Cardiac septum (tissue), 1 donor: ENCODE data around the gene C20orf144. TPM values are rescaled to one million over a fixed set of nuclear protein-coding genes. Genes with fewer than 3 reads are reported as not detected.

Experiments
- DNase-seq: peaks from one replicate; pipeline ENCODE4 v3.0.0-alpha.2; 2020; ENCODE audit warnings: low spot score
- intact Hi-C: fragments of 100-400 bp; cut with DNase I; formaldehyde crosslinking; loops from one replicate; pipeline ENCODE4 v1.14.0; 2022
- total RNA-seq: library from RNA; stranded (reverse); fragmentation: NEBNext Ultra II Directional; extraction: Animal tissue kit (Norgen Biotek cat#: 25700); gene quantifications from one replicate; pipeline ENCODE4 v1.2.1, GENCODE V29; 2021
- donor health status: DM: no; HTN: no; CAD: no.

Gene C20orf144
- total RNA-seq, 1 donor from 2014 or later: not detected

DNA sequence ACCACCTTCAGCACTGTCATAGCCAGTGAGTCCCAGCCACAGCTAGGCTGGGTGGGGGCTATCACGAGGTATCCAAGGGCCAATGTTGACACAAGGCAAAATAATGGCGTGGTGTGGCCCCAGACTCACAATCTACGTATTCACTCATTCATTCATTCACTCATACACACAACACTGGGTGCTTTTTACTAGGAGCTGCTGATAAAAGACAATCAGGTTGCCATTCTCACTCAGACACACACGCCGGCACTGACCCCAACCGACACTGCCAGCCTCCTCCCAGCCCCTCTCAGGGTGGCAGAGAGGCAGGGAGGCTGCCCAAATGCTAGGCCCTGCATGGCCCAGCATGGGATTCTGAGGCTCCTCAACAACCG lies 1.5 kb upstream of the C20orf144 start:
- intact Hi-C loops: no loop called here
- DNase-seq: no peak

DNA sequence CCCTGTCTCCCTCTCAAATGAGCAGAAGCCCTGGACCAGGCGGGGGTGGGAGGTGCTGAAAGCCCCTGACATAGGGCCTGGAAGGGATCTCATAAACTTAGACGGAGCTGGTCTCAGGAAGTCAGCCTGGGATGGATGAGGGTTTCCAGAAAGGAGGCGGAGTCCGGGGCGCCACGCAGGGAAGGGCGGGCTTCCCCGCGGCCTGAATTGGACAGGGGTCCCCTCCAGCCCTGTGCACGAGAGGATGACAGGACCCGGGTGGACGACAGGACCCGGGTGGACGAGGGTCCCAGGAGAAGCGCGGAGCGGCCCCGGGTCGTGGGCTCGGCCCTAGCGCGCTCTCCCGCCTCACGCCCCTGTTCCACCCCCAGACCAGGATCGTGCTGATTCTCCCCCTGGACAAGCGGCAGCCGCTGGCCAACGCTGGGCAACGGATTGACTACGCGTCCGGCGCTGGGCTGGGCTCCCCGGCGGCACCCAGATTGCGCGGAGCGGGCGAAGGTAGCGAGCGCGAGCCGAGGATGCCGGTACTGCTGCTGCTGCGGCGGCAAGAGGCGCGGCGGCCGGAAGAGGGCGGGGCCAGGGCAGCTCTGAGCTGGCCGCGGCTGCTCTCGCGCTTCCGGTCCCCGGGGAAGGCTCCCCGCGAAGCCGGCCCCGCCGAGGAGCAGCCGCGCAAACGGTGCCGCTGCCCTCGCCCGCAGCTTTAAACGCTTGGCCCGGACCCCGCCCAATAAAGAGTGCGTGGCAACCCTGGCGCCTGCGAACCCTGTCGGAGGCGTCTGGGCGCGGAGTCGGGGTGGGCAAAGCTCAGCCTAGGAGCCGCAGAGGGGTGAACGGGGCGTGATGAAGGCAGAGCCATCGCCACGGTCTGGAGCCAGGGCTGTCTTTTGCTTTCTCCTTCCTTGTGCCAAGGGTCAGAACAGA lies 1.3 kb downstream of the C20orf144 start:
- peak; percentile 93 for DNase-seq
- intact Hi-C loops: no loop called here

DNA sequence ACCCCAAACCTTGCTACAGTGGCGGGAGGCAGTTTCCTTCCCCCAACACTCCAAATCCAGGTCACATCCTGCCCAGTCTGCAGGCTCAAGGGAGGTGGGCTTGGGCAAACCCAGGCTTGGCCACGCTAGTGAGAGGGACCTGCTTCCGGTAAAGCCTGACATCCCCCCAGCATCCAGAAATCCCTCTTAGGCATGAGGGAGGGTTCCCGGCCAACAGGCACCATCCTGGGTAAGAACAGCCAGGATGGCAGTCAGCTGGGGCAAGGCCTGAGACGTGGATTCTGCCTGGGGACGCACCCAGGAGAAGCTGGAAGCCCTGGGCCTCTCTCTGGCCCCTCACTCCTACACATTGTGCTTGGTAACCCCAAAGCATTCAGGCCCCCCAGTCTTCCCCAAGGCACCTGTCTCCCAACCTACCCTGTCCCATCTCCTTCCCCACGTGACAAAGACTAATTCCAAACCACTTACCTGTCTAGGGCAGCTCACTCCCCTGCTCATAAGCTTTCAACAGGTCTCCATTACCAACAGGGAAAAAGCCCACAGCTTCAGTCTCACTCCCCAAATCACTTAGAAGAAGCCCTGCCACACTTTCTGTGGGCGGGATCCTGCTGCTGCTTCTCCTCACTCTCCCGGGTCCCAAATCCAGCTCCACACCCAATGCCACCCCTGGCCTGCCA lies 2.1 kb downstream of the C20orf144 start:
- intact Hi-C loops: no loop called here
- no peak for DNase-seq

DNA sequence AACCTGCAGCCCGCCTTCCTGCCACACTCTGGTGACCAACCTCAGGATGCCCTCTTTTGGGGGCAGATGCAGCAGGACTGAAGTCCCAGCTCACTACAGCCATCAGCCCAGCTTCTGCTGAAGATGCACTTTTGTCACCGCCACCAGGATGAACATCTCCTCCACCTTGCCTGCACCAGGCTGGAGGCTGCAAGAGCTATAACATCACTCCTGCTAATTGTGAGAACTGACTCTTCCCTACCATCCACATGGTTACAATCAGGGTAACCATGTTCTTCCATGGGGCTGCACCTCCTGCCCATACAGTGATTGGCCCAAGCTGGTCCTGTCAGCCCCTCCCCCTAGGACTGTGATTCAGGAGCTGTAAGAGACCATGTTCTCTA lies 2.6 kb downstream of the C20orf144 start:
- intact Hi-C loops: no loop called here

DNA sequence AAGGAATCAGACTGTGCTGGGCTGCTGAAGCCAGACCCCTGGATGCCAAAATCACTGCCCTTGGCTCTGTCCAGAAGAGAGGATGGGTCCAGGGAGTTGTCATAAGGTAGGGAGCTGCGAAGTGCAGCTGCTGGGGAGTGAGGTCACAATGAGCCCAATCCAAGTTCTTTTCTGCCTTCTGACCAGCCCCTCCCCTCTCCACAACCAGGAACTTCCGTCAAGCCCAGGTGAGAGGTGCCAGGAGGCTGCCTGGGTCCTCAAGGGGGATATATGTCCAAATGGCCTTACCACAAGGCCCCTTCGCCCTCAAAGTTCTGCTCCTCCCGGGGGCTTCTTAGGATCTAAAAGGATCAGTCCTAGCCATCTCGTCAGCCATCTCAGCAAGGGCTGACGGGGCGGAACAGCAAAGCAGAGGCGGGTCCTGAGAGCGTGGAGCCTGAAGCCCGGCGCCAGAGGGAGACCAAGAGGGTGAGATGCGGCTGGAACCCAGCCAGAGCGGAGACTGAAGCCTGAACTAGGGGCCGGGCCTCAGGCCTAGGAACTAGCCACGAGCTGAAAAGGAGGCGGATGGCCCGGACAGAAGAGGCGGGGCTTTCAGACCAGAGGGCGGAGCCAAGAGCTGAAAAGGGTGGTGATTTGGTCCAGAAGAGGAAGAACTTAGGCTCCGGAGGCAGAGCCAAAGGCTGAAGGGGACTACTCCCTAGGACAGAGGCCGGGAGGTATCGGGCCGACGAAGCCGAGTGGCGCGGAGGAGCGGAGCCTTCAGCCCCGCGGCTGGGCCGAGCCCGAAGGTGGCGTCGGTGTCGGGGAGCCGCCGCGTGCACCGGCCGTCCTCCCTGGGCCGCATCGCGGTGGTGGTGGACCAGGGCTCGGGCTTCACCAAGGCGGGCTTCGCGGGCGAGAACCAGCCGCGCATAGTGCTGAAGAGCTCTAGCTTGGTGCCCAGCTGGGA lies 4.4 kb downstream of the C20orf144 start, which contains the start of gene ACTL10:
Gene ACTL10, plus strand, starts transcription at position 651 of the 952 bp plus-strand sequence. CDS start 555 bp downstream, outside the sequence.
- intact Hi-C loops: loop anchor here (2.0 kb wide), 1 partner anchor 64 kb away; the partner anchor contains the start of gene ZNF341
- DNase-seq: peak; percentile 97

More for the DNA sequence above, 2.6 kb downstream of the C20orf144 start:
- no peak for DNase-seq

DNA sequence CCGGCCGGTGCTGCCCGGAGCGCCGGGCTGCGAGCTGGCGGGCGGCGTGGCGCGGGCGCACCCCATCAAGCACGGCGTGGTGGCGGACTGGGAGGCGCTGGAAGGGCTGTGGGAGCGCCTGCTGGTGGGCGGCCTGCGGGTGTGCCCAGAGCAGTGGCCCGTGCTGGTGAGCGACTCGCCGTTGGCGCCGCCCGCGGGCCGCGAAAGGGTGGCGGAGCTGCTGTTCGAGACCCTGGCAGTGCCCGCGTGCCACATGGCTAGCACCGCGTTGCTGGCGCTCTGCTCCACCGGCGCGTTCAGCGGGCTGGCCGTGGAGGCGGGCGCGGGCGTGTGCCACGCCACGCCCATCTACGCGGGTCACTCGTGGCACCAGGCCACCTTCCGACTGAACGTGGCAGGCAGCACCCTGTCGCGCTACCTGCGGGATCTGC lies 5.1 kb downstream of the C20orf144 start:
- intact Hi-C loops: loop anchor here (2.0 kb wide), 1 partner anchor 64 kb away; the partner anchor contains the start of gene ZNF341
- DNase-seq: no peak

DNA sequence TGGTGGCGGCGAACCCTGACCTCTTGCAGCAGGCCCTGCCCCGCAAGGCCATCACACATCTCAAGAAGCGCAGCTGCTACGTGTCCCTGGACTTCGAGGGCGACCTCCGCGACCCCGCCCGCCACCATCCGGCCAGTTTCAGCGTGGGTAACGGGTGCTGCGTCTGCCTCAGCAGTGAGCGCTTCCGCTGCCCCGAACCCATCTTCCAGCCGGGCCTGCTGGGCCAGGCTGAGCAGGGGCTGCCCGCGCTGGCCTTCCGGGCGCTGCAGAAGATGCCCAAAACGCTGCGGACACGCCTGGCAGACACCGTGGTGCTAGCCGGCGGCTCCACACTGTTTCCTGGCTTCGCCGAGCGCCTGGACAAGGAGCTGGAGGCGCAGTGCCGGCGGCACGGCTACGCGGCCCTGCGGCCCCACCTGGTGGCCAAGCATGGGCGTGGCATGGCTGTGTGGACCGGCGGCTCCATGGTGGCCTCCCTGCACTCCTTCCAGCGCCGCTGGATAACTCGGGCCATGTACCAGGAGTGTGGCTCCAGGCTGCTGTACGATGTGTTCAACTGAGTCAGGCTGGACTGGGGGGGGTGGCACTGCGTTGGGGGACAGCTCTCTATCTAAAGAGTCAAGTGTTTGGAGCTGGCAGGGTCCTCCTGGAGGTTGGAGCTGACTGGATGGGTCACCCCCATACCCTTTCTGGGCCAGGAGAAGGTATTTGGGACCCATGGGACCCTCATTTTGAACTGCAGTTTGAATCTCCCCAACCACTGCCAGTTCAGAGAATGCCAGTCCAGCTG lies 5.7 kb downstream of the C20orf144 start:
- intact Hi-C loops: loop anchor here (1.0 to 2.0 kb wide), 2 partner anchors 63 to 211 kb away; partner anchors contain the start of gene ZNF341
- peak; percentile 93 for DNase-seq

DNA sequence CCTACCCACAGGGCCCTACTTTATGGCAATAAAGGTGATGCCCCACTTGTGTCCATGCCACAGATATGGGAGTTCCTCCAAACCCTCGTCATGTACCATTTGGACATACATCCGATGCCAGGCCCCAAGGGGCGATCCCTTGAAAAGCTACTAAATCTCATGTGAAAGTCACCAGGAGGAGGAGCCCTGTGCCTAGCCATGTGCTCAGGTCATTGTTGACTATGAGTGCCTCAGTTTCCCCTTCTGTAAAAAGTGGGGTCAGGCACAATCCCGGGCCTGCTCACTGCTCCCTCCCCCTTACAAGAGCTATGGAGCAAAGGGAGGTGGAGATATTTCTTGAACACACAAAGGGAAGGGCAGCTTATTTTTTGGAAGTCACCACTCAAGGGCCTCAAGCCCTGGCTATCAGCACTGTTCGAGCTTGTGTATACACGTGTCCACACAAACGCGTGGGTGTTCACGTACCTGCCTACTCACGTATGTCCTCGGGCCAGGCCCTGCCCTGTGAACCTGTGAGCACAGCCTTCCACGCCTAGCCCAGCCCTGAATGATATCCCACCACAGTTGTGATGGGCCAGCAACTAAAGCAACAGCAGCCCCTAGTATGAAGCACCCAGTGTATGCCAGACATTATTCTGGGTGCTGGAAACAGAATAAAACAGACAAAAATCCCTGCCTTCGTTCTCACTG lies 6.5 kb downstream of the C20orf144 start:
- intact Hi-C loops: loop anchor here (1.0 kb wide), 1 partner anchor 211 kb away; no protein-coding TSS in a partner anchor
- no peak for DNase-seq

DNA sequence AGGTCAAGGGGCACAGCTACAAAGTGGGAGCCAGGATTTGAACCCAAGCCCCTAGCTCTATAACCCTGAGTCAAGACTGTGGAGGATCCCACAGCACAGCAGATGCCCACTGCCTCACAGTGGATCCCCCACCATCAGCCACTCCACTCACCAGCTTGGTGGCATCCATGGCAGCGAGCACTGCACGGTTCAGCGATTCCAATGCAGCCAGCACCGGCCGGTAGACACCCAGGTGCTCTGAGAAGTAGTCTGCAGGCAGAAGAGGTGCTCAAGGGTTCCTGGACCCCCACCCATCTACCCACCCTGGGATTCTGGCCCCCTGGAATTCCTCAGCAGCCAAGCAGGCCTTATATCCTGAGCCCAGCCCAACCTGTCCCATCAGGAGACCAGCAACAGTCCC lies 7.1 kb downstream of the C20orf144 start:
- DNase-seq: no peak
- intact Hi-C loops: no loop called here

DNA sequence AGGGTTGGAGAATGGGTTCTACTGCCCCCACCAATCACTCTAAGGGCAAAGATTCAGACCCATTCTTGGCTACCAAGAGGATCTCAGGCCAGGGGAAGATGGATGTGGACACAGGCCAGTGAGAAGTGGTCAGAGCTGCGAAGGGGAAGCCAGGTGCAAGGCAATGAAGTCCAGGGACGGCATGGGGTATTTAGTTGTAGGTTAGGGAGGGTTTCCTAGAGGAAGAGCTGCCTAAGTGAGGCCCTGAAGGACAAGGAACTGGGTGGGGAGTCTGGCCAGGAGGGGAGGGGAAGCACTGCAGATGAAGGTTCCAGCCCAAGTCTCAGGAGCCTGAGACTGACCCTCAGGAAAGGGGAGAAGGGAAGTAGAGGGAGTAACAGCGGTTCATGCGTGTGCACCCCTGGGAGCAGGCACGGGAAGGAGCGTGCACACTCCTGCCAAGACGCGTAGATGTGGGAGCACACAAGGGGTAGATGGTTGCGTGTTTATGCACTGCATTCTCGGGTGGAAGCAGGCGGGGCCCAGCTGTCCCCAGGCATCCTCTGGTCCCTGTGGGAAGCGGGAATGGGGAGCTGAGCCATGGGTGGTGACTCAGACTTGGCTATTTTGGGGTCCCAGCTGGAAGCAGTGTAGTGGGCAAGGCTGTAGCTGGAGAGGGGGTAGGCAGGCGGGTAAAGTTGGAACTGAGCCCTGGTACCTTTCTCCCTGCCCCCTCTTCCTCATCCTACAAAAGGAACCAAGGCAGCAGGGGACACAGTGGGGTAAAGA lies 7.9 kb downstream of the C20orf144 start:
- no peak for DNase-seq
- intact Hi-C loops: no loop called here

DNA sequence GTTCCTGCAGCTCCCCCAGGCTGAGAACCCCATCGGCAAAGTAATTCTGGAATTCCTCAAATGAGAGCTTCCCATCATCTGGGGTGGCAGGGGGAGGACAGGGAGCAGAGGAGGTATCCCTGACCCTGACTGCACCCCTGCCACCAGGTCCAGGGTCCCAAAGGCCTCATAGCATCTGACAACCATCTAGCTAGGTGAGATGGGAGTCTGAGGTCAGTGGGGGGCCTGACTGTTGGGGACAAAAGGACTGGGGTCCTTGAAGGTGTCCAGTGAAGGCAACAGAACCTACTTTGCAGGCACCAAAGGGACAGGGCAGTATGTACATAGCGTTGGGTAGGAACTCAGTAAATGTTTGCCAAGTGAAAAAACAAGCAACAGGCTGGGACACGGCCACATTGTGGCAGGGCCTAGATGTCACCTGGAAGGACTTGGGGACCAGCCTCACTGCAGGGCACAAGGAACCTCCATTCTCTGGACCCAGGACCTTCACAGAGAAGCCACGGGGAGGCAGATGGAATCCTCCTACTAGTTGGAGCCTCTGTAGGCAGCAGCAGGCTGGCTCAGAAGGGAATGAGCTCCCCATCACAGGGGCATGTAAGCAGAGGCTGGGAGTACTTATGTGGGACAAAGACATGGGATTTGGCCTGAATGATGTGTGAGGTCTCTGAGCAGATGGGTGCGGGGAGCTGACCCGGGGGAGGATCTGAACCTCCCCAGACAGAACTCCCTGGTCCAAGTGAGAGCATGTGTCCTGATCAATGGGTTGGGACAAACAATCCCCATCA lies 8.8 kb downstream of the C20orf144 start:
- DNase-seq: no peak
- intact Hi-C loops: no loop called here

DNA sequence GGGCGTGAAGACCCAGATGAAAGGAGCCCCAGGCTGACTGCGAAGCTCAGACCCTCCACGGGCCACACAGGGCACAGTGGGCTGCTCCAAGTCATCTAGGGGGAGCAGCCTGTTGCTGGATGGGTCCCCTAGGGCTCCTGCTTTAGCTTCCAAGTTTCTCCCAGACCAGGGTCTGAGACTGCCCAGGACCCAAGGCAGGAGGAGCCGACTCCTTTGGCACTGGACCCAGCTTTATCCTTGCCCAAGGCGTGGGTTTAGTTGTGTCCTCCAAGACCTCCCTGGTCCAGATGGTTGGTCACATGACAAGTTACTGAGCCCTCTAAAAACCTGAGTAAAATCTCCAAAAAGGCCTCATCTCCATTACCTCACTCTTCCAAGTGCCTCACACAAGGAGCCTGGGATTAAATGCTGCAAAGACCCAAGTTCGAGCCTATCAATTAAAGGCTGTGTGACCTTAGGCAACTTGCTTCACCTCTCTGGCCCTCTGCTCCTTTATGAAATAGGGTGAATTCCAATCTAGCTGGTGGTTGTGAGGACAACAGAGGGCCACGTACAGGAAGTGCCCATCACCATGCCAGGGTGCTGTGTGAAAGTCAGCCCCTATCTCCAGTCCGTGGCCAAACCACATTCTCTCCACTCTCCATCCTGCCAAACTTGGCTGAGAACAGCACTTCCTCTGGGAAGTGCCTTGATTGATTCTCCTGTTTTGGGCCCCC lies 9.6 kb downstream of the C20orf144 start:
- DNase-seq: no peak
- intact Hi-C loops: no loop called here

DNA sequence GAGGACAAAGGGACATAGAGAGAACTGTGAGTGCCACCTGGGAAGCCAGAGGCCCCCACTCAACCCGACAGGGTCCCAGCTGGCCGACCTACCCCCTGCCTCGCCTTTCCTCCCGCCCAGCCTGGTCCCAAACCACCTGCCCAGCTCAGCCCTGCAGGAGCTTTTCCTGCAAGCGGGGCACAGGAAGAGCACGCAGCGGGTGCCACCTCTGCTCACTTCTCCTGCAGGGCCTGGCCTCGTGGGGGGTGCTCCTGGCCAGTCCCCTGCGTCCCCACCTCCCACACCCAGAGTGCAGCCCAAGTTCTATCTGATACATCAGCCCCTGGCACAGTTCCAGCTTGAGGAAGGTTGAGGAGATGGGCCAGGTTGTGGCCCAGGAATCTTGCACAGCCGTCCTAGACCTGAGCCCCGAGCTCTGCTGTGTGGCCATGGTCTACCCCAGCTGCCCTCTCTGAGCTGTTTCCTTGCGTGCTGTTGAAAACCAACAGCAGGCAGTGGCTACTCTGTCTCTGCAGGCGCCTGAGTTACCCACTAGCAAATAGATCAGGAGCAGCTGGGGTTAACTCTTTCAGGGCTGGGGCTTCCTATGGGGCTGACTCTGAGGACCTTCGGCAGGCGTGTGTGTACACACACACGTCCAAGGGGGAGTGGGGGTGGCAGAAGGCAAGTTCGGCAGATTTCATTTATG lies 10.4 kb downstream of the C20orf144 start:
- intact Hi-C loops: no loop called here
- no peak for DNase-seq

DNA sequence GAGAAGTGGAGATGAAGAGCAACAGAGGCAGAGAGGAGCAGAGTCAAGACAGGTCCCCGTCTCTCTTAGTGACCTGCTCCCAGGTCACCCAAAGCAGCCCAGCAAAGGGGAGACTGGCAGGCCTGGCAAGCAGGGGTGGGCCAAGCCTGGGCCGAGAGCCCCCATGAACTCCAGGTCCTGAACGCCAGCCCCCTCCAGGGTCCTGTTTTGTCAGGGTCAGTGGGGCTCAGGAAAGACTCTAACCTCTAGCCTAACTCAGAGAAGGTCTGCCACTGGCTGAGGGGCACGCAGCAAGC lies 10.9 kb downstream of the C20orf144 start:
- DNase-seq: no peak
- intact Hi-C loops: no loop called here
